OCI-LY3 (cell line): ENCODE data around the gene GARS1.

ENCODE experiments used
- EZH2phosphoT487 ChIP-seq: fragments of 200-600 bp; shearing (Covaris generic); IDR thresholded peaks from 2 replicates; pipeline ENCODE4 v1.6.1; 2018; ENCODE audit warnings: antibody characterized with exemption, mixed run types, low read depth
- TF ChIP-seq, protein P1 (sequence below): fragments of 200-600, 300-600 bp; sonication (generic); IDR thresholded peaks from 2 replicates; pipeline ENCODE4 v1.5.1; 2014; ENCODE audit warnings: antibody characterized with exemption, low read length, low read depth

GRCh38 chr7:30660331-30661255, 65.9 kb downstream of the GARS1 start:
- TF ChIP-seq, protein P1, sequence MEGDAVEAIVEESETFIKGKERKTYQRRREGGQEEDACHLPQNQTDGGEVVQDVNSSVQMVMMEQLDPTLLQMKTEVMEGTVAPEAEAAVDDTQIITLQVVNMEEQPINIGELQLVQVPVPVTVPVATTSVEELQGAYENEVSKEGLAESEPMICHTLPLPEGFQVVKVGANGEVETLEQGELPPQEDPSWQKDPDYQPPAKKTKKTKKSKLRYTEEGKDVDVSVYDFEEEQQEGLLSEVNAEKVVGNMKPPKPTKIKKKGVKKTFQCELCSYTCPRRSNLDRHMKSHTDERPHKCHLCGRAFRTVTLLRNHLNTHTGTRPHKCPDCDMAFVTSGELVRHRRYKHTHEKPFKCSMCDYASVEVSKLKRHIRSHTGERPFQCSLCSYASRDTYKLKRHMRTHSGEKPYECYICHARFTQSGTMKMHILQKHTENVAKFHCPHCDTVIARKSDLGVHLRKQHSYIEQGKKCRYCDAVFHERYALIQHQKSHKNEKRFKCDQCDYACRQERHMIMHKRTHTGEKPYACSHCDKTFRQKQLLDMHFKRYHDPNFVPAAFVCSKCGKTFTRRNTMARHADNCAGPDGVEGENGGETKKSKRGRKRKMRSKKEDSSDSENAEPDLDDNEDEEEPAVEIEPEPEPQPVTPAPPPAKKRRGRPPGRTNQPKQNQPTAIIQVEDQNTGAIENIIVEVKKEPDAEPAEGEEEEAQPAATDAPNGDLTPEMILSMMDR = no peak
- TF ChIP-seq EZH2phosphoT487 = no peak
